Tibial nerve (tissue), 4 donors: ENCODE measurements around the gene EMC9. TPM values are rescaled to one million over a fixed set of nuclear protein-coding genes. Genes with fewer than 3 reads are reported as not detected.

Experiments used
- DNase-seq, 2 donors: peaks; one replicate each; pipeline ENCODE4 v3.0.0-alpha.2; 2019; ENCODE audit warnings: low spot score in 2 of 2
- H3K27ac ChIP-seq, 4 donors: fragments of 200-600 bp; sonication (generic) in 3 of 4; one replicate each; pipeline ENCODE4 v1.5.1; 2017 to 2019; ENCODE audit warnings: mild to moderate bottlenecking in 1 of 4
- H3K27me3 ChIP-seq, 2 donors: fragments of 200-600 bp; sonication (generic) in 1 of 2; one replicate each; pipeline versions ENCODE4 v1.5.1 to v1.6.0; 2017 to 2019
- H3K36me3 ChIP-seq, 3 donors: fragments of 200-600 bp; sonication (generic); one replicate each; pipeline ENCODE4 v1.5.1; 2018 to 2019
- H3K4me1 ChIP-seq, 4 donors: fragments of 200-600 bp; sonication (generic) in 3 of 4; one replicate each; pipeline ENCODE4 v1.5.1; 2017 to 2019
- H3K4me3 ChIP-seq, 4 donors: fragments of 200-600 bp; sonication (generic) in 3 of 4; one replicate each; pipeline ENCODE4 v1.5.1; 2017 to 2019; ENCODE audit warnings: mild to moderate bottlenecking in 1 of 4, moderate library complexity in 1 of 4
- H3K9me3 ChIP-seq, 4 donors: fragments of 200-600 bp; sonication (generic) in 3 of 4; one replicate each; pipeline ENCODE4 v1.5.1; 2017 to 2019
- EP300 ChIP-seq, 2 donors: sonication (generic); formaldehyde crosslinking; IDR thresholded peaks; one replicate each; pipeline ENCODE4 v1.6.1; 2017; ENCODE audit warnings: antibody characterized with exemption in 2 of 2, mild to moderate bottlenecking in 1 of 2
- POLR2A ChIP-seq, 2 donors: fragments of 450-650 bp; IDR thresholded peaks; one replicate each; pipeline ENCODE4 v1.6.1; 2017; ENCODE audit warnings: antibody characterized with exemption in 2 of 2, mild to moderate bottlenecking in 2 of 2, moderate library complexity in 2 of 2
- WGBS, 2 donors: methylation state at CpG; one replicate each; pipeline ENCODE4 v1.1.5; 2018; 5-methylcytosine and 5-hydroxymethylcytosine counted together
- total RNA-seq, 4 donors: library from RNA; depleted of rRNA; stranded (reverse); fragments of >200 nt; gene quantifications; one replicate each; pipeline ENCODE4 v1.1.0, GENCODE V29; 2016
- TF ChIP-seq, protein P1 (sequence below), 5 experiments: fragments of 200-600 bp in 3 of 5; fragments of 450-650 bp in 2 of 5; sonication (generic) in 3 of 5; IDR thresholded peaks; one replicate each; pipeline ENCODE4 v1.5.1; 2016 to 2019; ENCODE audit warnings: antibody characterized with exemption in 5 of 5, mild to moderate bottlenecking in 3 of 5, moderate library complexity in 2 of 5

The EMC9 gene
- total RNA-seq, 4 donors from 2014 or later: 9.2 to 22.7 (median 14.4) TPM

DNA sequence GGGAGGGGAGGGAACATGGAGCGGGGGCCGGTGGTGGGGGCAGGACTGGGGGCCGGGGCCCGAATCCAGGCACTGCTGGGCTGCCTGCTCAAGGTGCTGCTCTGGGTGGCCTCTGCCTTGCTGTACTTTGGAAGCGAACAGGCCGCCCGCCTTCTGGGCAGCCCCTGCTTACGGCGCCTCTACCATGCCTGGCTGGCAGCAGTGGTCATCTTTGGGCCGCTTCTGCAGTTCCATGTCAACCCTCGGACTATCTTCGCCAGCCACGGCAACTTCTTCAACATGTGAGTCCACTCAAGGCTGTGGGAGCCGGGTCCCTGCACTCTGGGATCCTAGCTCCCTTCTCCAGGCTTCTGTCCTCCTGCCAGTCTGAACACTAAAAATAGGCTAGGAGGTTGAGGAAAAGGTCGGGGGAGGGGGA lies 9.8 kb downstream of the EMC9 start:
- no peaks in the 10 kb centered on the region for H3K9me3 ChIP-seq
- no peak for DNase-seq
- TF ChIP-seq, protein P1, sequence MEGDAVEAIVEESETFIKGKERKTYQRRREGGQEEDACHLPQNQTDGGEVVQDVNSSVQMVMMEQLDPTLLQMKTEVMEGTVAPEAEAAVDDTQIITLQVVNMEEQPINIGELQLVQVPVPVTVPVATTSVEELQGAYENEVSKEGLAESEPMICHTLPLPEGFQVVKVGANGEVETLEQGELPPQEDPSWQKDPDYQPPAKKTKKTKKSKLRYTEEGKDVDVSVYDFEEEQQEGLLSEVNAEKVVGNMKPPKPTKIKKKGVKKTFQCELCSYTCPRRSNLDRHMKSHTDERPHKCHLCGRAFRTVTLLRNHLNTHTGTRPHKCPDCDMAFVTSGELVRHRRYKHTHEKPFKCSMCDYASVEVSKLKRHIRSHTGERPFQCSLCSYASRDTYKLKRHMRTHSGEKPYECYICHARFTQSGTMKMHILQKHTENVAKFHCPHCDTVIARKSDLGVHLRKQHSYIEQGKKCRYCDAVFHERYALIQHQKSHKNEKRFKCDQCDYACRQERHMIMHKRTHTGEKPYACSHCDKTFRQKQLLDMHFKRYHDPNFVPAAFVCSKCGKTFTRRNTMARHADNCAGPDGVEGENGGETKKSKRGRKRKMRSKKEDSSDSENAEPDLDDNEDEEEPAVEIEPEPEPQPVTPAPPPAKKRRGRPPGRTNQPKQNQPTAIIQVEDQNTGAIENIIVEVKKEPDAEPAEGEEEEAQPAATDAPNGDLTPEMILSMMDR (IDR thresholded peaks at IDR 0.05): no peak
- TF ChIP-seq EP300 (IDR thresholded peaks at IDR 0.05) (no peak), POLR2A (IDR thresholded peaks at IDR 0.05) (no peak)
- H3K27ac ChIP-seq: peak overlapping the region in 2 of 4 donors; percentile 34 to 36
- H3K4me3 ChIP-seq: no peak overlapping the region
- 78 to 83% methylated on average over 13 to 14 of the region's 15 CpGs for WGBS, 2 donors
- H3K36me3 ChIP-seq: peaks cover 0 to 14% (median 0%) of the 10 kb centered on the region in 3 donors
- H3K27me3 ChIP-seq: no peaks in the 10 kb centered on the region
- peaks cover 0 to 7% (median 2%) of the 10 kb centered on the region in 4 donors for H3K4me1 ChIP-seq

DNA sequence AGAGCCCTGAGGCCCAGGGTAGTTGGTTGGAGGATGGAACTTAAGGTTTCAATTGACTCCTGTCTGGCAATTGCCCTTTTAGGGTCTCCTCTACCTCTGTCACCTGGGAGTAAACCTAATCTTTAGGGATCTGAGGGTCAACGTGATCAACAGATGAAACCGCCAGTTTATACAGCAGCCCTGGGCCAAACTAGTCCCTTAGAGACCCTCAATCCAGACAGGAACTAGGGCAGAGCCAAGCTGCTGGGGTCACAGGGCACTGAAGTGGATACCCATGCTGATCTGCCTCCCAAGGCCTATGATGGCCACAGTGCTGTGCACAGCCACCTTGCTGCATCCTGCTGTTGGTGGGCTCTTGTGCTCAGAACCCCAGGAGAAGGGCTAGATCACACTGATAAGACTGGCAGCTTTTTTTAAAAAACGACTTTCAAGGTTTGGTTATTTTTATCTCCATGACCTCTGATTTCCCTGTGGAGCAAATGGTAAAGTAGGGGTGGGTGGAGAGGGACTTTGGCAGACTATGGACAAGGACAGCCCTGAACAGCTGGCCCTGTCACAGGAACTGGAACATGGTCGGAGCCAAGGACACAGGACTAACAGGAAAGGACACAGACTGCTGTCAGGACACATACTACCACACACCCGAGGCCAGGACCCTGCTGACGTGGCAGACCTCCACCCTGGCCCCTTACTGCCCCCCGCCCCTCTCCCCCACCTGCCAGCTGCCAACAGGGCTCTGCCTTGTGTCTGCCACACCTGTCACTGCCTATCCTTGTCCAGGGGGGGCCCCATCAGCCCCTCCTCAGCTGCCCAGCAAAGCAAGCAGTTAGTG lies 10.5 kb downstream of the EMC9 start:
- Histone ChIP-seq H3K4me3 (no peak overlapping the region), H3K27ac (peak overlapping the region in 2 of 4 donors; percentile 34 to 36), H3K9me3 (no peaks in the 10 kb centered on the region), H3K27me3 (no peaks in the 10 kb centered on the region), H3K36me3 (peaks cover 0 to 14% (median 0%) of the 10 kb centered on the region in 3 donors), H3K4me1 (peaks cover 0 to 5% (median 0%) of the 10 kb centered on the region in 4 donors)
- TF ChIP-seq POLR2A (IDR thresholded peaks at IDR 0.05) (no peak), EP300 (IDR thresholded peaks at IDR 0.05) (no peak)
- TF ChIP-seq, protein P1 (IDR thresholded peaks at IDR 0.05): no peak
- 50 to 66% methylated on average over 6 of the region's 7 CpGs for WGBS, 2 donors
- no peak for DNase-seq

DNA sequence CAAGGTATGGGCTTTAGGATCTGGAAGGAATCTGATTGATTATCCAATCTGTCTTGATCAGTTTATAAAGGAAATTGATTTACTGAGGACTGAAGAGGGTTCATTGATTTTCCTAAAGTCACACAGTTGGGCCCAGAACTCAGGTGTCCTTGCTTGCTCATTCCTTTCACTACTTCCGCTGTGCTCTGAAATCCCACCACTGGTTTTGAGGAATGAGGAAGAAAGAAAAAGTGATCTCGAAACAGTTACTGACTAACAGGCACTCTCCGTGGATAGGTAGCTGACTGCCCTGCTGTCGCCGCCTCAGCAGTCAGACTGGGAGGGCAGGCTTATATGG lies 11.0 kb downstream of the EMC9 start, which contains the start of gene FITM1:
FITM1 (plus strand) TSS at position 280 of the 337 bp plus-strand sequence. CDS start 905 bp downstream, outside the sequence.
- 90 to 96% methylated on average over 5 of the region's 5 CpGs for WGBS, 2 donors
- H3K4me3 ChIP-seq: no peak within 1 kb of the TSS
- H3K27me3 ChIP-seq: no peaks in the 10 kb centered on the region
- peaks cover 0 to 14% (median 0%) of the 10 kb centered on the region in 3 donors for H3K36me3 ChIP-seq
- no peaks in the 10 kb centered on the region for H3K9me3 ChIP-seq
- no peak for TF ChIP-seq EP300 (IDR thresholded peaks at IDR 0.05)
- TF ChIP-seq, protein P1 (IDR thresholded peaks at IDR 0.05): no peak
- TF ChIP-seq POLR2A (IDR thresholded peaks at IDR 0.05): no peak
- H3K4me1 ChIP-seq: peaks cover 0 to 2% (median 0%) of the 10 kb centered on the region in 4 donors
- DNase-seq: no peak
- peak within 1 kb of the TSS in 2 of 4 donors; percentile 34 to 36 for H3K27ac ChIP-seq

DNA sequence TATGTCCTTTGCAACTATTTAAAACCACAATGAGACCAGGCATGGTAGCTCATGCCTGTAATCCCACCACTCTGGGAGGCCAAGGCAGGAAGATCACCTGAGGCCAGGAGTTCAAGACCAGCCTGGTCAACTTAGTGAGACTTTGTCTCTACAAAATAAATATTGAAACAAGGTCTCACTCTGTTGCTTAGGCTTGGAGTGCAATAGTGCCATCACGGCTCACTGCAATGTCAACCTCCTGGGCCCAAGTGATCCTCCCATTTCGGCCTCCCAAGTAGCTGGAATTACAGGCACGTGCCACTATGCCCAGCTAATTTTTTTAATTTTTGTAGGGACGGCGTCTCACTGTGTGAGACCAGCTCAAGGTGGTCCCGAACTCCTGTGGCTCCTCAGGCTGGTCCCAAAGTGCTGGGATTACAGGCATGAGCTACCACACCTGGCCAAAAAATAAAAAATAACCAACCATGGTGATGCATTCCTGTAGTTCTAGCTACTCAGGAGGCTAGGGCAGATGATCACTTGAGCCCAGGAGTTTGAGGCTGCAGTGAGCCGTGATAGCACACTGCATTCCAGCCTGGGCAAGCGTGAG lies 11.9 kb downstream of the EMC9 start:
- TF ChIP-seq, protein P1 (IDR thresholded peaks at IDR 0.05): no peak
- TF ChIP-seq EP300 (IDR thresholded peaks at IDR 0.05): no peak
- no peak for TF ChIP-seq POLR2A (IDR thresholded peaks at IDR 0.05)
- Histone ChIP-seq H3K27ac (no peak overlapping the region), H3K9me3 (no peaks in the 10 kb centered on the region), H3K36me3 (peaks cover 0 to 16% (median 0%) of the 10 kb centered on the region in 3 donors), H3K27me3 (no peaks in the 10 kb centered on the region), H3K4me1 (no peaks in the 10 kb centered on the region), H3K4me3 (no peak overlapping the region)
- 92 to 93% methylated on average over 8 of the region's 8 CpGs for WGBS, 2 donors
- DNase-seq: no peak

DNA sequence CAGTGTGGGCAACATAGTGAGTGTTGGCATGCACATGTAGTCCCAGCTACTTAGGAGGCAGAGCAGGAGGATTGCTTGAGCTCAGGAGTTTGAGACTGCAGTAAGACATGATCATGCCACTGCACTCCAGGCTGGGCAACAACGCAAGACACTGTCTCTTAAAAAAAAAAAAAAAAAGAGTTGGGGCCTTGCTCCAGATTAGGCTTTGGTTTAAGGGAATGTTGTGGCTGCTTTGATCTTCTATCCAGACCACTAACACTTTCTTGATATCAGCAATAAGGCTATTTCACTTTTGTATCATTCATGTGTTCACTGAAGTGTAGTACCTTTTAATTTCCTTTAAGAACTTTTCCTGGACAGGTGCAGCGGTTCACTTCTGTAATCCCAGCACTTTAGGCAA lies 13.7 kb downstream of the EMC9 start:
- H3K4me1 ChIP-seq: no peaks in the 10 kb centered on the region
- peaks cover 0 to 34% (median 5%) of the 10 kb centered on the region in 3 donors for H3K36me3 ChIP-seq
- WGBS, 2 donors: 89 to 94% methylated on average over 2 of the region's 2 CpGs
- no peaks in the 10 kb centered on the region for H3K9me3 ChIP-seq
- H3K4me3 ChIP-seq: no peak overlapping the region
- DNase-seq: no peak
- H3K27ac ChIP-seq: no peak overlapping the region
- no peaks in the 10 kb centered on the region for H3K27me3 ChIP-seq
- TF ChIP-seq, protein P1 (IDR thresholded peaks at IDR 0.05): no peak
- no peak for TF ChIP-seq EP300 (IDR thresholded peaks at IDR 0.05)
- no peak for TF ChIP-seq POLR2A (IDR thresholded peaks at IDR 0.05)
